Effector CD4-positive, alpha-beta T cell (primary cell): ENCODE measurements around the gene SEMA4D.
A peak's percentile ranks its signal among the peaks of the same experiment; 100 is the strongest.

Experiments
- DNase-seq: peaks from one replicate; pipeline ENCODE4 v3.0.0-alpha.2; 2020

Gene SEMA4D

DNA sequence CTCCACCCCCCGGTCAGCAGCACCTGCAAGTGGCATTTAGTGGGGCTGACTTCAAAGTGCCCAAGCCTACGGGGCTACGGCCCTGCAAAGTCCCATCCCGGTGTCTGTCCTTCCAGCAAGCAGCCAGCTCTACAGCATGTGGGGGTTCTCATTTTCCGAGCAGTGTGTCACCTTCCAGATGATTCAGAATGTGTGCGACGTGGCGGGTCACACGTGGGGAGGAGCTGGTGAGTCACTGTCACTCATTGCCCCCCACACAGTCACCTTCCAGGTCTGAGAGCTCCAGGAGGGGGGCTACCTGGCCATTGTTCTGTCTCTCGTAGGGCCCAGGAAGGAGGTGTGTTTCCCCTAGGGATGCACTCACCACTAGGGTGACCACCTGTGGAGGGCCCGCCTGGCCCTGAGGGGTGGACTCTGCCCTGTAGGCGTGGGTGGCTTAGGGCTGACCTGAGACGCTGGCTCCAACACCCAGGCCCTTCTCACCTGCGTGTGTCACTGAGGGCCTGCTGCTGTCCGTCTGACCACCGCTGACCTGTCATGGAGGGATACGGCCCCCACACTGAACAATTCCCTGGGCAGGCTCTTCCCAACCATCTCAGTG, 70.2 kb downstream of the SEMA4D start:
- DNase-seq, result peak; percentile 68

GRCh38 chr9:89426384-89426961, 71.4 kb downstream of the SEMA4D start:
- DNase-seq, result no peak

DNA sequence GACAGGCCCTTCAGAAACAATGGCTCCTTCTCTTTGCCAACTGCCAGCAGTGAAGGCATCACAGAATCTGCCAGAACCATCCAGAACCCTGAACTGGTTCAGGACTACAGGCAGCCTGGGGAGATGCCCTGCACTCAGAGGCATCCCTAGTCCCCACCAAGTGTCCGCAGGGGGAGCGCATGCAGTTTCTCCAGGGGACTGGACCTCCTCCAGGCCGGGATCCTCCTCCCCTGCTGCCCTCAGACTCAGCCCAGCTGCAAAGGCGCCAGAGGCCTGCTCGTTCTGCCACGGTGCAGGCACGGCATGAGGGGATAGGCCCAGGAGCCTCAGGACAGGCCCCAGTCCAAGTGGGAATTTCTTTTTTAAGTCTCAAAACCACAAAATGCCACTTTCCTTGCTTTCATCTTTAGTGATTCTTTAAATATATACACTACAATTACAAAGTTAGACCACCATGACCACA, 72.0 kb downstream of the SEMA4D start:
- no peak for DNase-seq

GRCh38 chr9:89425024-89425805, 72.7 kb downstream of the SEMA4D start:
- DNase-seq, result no peak

DNA sequence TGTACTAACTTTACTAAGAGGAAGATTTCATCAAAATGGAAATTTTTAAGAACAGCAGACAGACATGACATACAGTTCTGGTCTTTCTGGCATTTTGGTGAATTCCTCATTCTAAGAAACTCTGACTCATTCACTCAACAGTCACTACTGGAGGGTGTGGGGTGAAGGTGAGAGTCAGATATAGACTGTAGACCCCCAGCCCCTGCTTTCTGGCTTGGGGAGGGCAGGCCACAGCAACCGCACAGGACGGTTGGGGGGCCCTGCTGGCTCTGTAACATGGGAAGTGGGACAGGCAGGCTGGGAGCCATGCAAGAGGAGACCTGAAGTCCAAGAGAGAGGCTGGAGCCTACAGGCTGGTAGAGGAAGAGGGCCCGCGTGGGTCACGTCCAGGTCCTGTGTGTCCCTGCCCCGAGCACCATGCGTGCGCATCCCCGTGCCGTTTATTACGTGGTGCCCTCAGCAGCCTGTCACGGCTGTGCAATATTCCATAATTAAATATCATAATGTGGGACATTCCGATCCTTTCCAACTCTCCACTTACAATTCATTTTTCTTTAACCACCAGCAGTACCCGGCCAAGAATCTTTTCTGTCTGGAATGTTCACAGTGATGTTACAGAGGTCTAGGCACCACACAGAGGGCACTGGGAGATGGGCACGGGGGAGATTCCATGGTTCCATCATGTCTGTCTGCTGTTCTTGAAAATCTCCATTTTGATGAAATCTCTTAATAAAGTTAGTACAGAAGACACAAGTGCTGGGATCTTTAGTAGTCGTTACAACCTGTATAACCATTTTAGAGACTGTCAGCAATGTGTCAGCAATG, 75.5 kb downstream of the SEMA4D start:
- DNase-seq, result peak; percentile 58

DNA sequence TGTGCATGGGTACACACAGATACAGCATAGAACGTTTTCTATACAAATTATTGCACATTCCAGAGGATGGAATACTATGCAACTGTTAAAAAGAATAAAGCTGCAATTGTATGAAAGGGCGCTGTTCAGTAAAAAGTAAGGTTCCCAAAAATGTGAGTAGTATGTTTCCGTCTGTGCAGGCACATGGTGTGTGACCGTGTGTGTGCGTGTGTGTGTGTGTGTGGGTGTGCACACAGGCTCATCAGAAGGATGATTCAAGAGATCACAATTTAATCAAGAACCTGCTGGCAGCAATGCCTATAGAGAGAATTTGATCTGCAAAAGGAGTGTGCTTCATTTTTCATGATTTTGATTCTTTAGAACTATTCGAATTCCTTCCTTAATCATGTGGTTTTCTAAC, 76.3 kb downstream of the SEMA4D start:
- DNase-seq, result no peak

- DNase-seq, result no peak
Measured at GRCh38 chr9:89420397-89421178, 77.3 kb downstream of the SEMA4D start.

GRCh38 chr9:89419978-89420394, 77.9 kb downstream of the SEMA4D start:
- no peak for DNase-seq

DNA sequence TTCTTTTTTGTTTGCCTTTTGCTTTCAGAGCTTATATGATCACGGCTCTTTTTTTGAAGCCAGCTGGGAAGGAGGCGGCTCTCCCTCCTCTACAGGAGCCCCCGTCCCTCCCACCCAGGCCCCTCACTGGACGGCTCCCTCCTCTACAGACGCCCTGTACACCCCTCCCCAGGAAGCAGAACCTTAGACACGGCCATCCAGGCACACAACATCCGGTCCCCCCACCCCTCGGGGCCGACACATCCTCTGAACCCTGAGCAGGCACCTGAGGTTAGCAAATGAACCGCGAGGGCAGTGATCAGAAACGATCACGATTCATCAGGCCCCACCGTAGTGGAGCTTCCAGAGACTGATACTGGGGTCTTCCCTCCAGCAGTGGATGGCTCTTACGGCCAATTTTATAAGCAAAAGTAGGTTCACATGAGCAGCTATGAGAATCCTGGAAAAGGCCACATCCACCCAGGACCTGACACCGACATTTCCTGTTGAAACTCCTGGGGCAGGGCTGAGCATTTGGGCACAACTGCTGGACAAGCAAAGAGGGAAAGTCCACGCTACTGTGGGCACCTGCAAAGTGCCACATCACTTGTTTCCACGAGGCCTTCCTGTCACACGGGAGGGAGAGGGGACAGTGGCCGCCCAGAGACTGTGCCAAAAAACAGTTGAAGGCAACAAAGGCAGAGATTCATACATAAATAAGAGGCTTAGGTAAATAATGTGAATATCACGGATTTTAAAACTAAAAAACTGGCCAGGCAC, 78.9 kb downstream of the SEMA4D start:
- peak; percentile 70 for DNase-seq

DNA sequence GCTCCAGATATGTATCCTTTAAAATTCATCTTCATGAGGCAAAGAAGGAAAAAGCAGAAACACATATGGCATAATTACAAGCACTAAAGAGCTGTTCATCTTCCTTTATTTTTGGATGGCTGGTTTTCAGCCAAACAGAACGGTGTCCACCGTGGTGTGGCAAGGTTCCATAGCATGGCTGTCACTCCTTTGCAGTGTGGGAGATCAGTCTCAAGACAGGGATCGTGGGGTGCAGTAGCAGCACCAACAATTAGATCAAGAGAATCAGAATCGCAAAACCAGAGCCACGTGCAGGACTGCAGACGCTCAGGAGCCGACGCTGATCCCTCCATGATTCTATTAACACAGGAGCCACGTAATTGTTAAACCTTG, 79.5 kb downstream of the SEMA4D start:
- DNase-seq, result no peak

- DNase-seq, result no peak
Measured at GRCh38 chr9:89417832-89418473, 80.0 kb downstream of the SEMA4D start.

- DNase-seq, result no peak
Measured at GRCh38 chr9:89414670-89415324, 83.1 kb downstream of the SEMA4D start.

- DNase-seq, result no peak
Measured at GRCh38 chr9:89413963-89414638, 83.8 kb downstream of the SEMA4D start.

DNA sequence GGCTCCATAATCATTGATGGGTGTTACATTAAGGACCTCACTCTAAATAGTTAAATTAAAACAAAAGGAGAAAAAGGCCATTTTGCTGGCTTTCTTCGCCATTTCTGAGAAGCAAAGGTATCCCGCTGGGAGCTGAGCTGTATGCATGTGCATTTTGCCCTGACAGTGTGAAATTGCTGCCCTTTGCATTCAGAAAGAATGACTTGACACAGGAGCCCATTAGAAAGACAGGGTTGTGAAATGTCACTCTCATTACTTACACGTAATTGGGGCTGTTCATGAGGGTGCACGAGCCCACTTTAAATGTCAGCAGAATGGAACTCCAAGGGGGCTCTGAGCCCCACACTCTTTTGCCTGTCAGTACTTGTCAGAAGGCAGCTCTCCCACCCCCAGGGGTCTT, 85.0 kb downstream of the SEMA4D start:
- no peak for DNase-seq

- no peak for DNase-seq
Measured at GRCh38 chr9:89412541-89412940, 85.4 kb downstream of the SEMA4D start.

- no peak for DNase-seq
Measured at GRCh38 chr9:89411759-89412158, 86.2 kb downstream of the SEMA4D start.

GRCh38 chr9:89410641-89411350, 87.1 kb downstream of the SEMA4D start:
- DNase-seq, result peak; percentile 29

DNA sequence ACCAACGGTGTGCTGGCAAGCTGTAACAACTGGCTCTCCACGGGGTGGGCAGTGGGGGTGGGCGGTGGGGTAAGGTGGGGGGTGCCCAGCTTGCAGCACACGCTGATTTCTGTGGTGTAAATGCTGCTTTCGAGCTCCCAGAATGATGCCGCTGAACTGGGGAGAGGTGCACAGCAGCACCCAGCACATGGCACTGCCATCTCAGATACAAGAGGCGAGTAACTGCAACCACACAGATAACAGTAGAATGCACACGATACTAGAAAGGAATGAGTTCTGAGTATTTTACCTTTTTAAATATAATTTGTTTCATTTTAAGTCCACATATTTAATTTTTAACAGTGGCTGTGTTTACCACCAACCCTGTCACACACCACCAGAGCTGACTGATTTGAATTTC, 87.9 kb downstream of the SEMA4D start:
- DNase-seq, result no peak

GRCh38 chr9:89409466-89409865, 88.4 kb downstream of the SEMA4D start:
- no peak for DNase-seq
